Measurements from ENCODE around the gene COASY.
"Not testable (repeated sequence)": the region's sequence is repeated elsewhere in the genome, so short reads cannot be mapped to it uniquely, and the experiment has no call there.

COASY gene

DNA sequence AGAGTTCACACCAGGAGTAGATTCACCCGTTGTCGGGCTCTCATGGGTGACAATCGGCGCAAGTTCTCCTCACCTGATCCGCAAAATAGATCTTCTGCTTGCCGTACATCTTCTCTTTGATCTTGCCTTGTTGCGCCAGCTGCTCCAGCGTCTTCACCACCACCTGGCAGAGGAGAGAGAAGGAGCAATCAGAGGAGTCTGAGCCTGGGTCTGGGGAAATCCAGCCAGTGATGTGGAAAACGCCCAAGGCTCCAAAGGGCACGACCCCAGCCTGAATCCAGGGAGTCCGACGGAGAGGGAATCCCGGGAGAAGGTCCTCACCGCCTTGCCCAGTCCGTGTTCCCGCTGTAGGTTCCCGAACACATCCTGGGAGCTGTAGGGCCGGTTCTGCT, 15.2 kb downstream of the COASY start:
- no peak for DNase-seq

DNA sequence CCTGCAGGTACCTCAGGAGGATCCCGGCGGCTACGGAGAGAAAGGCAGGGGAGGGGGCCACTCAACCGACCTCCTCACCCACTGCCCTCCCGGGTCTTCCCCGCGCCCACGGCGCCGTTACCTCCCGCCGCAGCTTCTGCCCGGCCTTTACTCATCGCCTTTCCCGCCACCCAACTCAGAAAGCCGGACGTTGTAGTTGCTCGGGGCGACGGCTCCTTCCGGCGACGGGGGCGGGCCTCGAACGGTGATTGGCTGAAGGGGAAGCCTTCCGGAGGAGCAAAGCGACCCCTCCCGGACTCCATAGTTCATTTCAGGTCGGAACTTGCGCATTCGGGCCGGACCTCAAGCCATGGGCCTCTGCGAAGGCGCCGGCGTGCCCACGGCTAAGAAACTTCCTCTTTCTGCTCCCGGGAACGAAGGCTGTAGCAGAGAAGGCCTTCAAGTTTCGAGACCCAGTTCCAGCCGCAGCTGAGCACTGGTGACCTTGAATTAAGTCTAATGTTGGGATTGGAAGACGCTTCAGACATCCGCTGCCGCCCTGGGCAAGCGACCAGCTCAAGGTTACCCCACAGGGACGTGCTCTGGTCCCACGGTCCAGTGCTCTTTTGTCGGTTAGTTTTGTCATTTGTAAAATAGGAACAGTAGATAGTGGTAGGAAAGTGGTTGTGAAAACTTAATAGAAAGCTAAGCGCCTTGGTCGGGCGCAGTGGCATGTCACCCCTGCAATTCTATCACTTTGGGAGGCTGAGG, 15.8 kb downstream of the COASY start, which contains the start of gene PSMC3IP:
TSS of gene PSMC3IP (minus strand) at position 198 of the 750 bp plus-strand sequence. CDS start at position 155, 43 bp downstream.
- peak; percentile 92 for DNase-seq

DNA sequence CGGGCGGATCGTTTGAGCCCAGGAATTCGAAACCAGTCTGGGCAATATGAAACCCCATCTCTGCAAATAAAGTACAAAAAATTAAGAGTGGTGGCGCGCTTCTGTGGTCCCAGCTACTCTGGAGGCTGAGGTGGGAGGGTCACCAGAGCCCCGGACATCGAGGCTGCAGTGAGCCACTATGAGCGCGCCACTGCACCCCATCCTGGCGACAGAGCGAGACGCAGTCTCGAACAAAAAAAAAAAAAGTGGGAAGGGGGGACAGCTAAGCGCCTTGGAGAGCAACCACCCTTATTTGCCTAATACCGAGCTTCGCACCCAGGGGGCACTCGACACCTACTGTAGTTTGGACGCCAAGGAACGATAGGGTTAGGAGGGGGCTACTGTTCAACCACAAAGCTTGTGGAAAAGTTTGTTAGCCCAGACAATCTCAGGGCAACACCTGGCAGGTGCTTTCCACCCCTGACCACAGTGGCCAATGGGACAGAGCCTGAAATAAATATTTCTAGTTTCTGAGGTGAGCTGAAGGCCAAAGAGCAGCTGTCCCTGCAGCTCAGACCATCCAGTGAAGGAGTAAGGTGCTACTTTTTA, 16.4 kb downstream of the COASY start:
- DNase-seq, result peak; percentile 83

- no peak for DNase-seq
Observed at GRCh38 chr17:42579794-42580551, 18.0 kb downstream of the COASY start.

- no peak for DNase-seq
Observed at GRCh38 chr17:42581744-42582270, 19.9 kb downstream of the COASY start.

DNA sequence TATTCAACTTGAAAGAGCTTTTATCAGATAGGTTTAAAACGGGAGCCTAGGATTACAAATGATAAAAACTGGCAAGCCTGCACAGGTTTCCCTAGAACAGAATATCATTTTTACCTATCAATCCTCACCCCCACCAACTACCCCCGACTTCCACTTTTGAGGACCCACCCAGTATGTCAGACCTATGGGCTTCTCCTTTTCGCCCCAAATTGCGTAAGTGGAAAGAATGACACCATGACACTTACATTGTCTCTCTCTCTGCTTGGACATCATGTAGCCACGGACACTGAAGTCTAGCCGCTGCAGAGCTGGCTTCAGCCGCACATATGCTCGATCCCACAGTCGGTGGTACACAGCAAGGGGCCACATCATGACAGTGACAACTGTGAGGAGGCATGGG, 22.9 kb downstream of the COASY start:
- no peak for DNase-seq

- DNase-seq, result no peak
Observed at GRCh38 chr17:42585353-42585752, 23.4 kb downstream of the COASY start.

- no peak for DNase-seq
Observed at GRCh38 chr17:42586514-42587230, 24.7 kb downstream of the COASY start.

- DNase-seq, result no peak
Observed at GRCh38 chr17:42590886-42591285, 28.9 kb downstream of the COASY start.

- DNase-seq, result no peak
Observed at GRCh38 chr17:42591411-42591810, 29.5 kb downstream of the COASY start.

DNA sequence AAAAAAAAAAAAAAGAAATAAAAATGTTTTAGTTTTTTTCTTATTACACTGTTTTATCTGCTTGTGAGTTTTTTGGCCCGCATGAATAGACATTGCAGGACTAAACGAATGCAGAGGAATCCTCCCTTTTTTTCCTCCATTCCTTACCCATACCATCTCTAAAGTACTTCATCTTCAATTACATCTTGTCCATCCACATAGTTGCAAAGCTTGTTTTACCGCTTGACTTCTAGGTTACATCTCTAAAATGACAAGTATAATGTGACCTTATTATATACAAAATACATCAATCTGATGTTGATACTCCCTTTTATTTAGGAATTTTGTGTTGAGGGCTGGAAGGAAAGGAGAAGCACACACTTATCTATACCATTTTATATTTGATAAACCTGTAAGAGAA, 34.4 kb downstream of the COASY start:
- no peak for DNase-seq

DNA sequence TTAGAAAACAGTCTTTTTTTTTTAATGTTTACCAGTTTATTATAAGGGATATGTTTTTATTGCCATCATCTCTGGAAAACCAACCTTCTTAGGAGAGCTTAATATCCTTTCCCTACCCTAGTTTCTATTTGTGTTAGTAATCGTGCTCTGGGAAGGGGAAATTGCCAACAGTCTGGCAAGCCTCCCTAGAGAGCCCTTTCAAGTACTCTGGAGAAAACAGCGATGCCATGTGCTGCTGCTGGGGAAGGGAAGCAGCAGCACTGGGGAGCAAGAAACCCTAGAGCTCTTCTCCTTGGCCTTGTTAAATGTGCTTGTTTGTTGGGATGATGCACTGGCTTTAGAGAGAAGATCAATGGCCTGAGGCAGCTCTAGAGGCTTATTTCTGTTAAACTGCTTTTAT, 37.0 kb downstream of the COASY start:
- no peak for DNase-seq

DNA sequence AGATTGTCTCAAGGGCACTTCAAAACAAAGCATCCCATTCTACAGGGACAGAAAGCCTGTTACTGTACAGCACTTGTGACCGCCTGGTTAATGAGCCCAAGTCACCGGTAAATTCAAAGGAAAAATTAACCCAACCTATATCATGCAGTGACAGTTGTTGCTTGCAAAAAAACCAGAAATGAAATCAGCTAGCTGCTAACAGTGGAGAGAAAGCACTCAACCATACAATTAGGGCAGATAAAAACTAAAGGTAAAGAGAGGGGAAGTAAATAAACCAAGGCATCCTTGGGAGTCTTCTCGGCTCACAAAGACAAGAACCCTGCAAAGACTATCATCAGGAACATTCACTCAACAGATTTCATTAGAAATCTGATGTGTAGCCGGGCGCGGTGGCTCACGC, 41.4 kb downstream of the COASY start:
- no peak for DNase-seq

DNA sequence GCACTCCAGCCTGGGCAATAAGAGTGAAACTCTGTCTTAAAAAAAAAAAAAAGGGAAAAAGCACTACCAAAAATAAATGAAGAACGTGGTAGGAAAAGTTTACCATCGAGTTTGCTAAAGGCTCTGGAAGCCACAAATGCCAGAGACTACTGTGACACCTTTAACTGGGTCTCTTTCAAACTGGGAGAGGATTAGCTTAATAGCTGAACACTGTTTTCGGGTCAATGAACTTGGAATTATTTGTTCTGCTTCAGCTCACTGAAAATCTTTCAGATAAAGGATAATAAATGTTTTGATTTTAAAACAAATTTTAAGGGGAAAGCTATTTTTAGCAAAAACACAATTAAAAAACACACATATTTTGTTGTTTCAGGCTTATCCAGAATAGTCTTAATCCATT, 45.8 kb downstream of the COASY start:
- no peak for DNase-seq

DNA sequence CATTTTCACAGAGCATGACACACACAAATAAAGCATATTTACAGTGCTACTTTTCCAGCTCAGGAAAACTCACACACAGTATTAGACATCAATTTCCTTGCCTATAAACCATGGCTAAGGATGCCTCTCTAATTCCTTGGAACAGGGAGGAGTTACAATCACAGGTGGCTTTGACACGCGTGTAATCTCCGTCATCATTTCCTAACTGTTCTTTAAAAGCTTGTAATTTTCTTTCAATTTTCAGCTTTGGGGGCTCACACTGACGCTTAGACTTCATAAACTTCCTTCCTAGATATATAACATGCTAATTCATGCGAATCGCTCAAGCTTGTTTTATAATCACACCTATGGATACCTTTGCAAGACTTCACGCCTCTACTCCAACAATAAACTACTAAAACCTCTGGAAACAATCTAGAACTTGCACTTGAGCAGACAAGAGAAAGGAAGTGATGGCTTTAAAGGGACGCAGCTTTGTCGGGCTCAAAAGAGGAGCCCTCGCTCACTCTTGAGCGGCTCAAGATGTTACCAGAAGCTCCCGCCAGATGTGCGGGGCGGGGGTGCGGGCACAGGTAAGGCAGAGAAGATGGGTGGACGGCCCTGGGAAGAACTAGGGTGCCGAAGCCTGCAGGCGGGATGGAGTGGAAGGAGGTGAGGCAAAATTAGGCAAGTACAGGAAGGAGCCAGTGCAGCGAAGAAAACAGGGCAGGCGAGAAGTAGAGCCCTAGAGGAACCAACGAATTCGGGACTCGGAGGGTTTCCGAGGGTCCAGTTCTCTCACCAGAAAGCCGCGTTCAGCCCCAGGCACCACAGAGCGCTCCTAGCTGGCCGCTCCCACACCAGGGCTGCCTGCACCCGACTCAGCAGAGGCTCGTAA, 46.6 kb downstream of the COASY start:
- no peak for DNase-seq

DNA sequence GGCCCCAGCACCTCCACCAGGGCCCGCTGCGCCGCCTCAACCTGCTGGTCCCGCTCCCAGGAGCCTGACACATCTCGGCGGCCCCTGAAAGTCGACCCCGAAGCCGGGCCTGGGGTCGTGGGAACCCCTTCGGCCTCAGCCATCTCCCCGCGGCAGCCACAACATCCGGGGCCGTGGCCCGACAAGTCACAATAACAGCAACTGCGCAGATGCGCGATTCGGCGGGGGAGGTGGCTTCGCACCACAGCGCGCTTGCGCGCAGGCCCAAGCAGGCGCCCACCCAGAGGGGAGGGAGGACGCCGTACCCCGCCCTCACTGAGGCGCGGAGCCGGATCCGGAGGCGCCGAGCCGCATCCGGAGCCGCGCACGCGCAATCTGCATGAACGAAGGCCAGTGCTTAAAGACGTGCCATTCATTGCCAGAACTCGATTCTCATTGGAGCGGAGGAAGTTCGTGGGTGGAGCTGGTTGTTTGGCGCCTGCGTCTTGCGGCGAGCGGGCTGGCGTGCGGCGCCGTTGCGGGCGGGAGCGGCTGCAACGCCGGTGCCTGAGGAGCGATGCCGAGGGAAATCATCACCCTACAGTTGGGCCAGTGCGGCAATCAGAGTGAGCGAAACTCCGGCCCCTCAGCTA, 47.4 kb downstream of the COASY start, which contains the start of the genes RETREG3 and TUBG1:
TSS of gene RETREG3 (minus strand) at position 193 of the 632 bp plus-strand sequence. CDS start at position 143, 50 bp downstream.
TSS of gene TUBG1 (plus strand) at position 502 of the 632 bp plus-strand sequence. CDS start at position 557, 55 bp downstream.
- peak; percentile 98 for DNase-seq

DNA sequence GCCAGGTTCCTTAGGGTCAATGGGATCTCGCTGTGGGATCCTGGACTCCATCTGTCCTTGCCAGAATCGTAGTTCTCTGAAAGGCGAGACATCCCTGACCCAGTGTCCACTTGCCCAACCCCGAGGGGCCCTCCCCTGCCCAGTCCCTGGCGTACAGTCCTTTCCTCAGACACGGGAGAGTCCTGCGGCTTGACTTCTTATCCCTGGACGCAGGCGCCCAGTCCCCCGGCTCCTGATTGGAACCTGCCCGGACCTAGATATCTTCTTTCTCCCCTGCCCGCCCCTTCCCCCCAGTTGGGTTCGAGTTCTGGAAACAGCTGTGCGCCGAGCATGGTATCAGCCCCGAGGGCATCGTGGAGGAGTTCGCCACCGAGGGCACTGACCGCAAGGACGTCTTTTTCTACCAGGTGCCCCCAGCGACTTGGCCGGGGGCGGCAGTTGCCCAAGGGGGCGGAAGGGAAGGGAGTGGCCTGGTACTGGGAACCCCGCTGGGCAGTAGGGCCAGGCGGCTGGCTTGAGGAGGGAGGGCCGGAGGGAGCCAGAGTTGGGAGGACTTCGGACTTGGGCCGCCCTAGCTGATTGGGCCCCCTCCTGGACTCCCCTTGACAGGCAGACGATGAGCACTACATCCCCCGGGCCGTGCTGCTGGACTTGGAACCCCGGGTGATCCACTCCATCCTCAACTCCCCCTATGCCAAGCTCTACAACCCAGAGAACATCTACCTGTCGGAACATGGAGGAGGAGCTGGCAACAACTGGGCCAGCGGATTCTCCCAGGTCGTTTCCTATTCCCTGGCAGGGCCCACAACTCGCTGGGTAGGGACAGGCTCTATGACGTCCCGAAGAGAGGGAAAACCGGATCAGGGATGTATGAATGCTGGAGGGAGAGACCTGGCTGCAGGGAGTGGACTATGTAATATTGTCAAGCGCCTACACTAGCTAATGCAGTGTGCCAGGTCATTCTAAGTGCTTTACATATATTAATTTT, 48.2 kb downstream of the COASY start:
- DNase-seq, result not testable (repeated sequence)

GRCh38 chr17:42612013-42612412, 50.1 kb downstream of the COASY start:
- no peak for DNase-seq

DNA sequence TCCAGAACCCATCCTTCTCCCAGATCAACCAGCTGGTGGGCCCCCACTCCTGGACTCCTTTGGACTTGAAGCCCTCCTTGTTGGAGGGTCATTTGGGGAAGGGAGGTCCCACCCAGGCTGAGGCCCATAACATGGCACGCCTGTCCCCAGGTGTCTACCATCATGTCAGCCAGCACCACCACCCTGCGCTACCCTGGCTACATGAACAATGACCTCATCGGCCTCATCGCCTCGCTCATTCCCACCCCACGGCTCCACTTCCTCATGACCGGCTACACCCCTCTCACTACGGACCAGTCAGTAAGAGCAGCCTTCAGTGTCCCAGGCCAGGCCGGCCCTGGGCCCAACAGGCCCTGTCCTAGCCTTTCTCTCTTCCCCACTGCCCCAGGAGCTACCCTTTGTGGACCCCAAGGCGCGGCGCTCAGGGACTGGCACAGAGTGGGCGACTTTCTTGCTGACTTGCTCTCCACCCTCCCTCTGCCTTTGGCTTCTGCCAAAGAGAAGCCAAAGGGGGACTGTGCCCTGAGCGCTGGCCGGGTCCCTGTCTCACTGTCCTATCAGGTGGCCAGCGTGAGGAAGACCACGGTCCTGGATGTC, 51.8 kb downstream of the COASY start:
- no peak for DNase-seq

Measured in NCI-H1694 treated with DMSO at 0.1 percent for 48 hours (cell line).